HTR-8/SVneo (cell line): ENCODE data around the gene SBK2.
"Not testable (repeated sequence)": the region's sequence is repeated elsewhere in the genome, so short reads cannot be mapped to it uniquely, and the experiment has no call there.

Experiments used
- DNase-seq: peaks from one replicate; pipeline ENCODE4 v3.0.0; 2011; ENCODE audit warnings: low spot score, mixed read lengths; ENCODE audit not compliant: insufficient read length
- FAIRE-seq: peaks from 2 replicates; lab custom pipeline; 2011; peaks lifted over from hg19 to GRCh38; lab: Jason Lieb, UNC

The SBK2 gene, protein sequence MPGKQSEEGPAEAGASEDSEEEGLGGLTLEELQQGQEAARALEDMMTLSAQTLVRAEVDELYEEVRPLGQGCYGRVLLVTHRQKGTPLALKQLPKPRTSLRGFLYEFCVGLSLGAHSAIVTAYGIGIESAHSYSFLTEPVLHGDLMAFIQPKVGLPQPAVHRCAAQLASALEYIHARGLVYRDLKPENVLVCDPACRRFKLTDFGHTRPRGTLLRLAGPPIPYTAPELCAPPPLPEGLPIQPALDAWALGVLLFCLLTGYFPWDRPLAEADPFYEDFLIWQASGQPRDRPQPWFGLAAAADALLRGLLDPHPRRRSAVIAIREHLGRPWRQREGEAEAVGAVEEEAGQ

DNA sequence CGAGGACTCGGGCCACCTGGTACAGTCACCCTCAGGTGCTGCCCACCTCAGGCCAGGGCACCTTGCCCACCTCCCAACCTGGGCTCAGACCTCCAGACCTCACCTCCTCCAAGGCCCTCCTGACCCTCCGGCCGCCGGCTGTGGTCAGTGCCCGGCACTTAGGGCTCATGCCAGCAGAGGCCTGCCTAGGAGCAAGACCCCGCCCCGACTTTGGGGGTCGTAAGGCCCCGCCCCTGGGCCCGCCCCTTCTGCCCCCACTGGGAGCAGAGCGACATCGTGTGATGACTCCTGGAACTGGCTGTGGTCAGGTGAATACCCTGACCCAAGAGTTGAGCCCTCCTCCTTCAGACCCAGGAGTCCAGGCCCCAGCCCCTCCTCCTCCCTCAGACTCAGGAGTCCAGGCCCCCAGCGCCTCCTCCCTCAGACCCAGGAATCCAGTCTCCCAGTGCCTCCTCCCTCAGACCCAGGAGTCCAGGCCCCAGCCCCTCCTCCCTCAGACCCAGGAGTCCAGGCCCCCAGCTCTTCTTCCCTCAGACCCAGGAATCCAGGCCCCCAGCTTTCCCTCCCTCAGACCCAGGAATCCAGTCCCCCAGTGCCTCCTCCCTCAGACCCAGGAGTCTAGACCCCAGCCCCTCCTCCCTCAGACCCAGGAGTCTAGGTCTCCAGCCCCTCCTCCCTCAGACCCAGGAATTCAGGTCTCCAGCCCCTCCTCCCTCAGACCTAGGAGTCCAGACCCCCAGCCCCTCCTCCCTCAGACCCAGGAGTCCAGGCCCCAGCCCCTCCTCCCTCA, at the start of gene SBK2:
Gene SBK2 (minus strand): TSS at position 183 of the 790 bp plus-strand sequence. CDS start 839 bp downstream, outside the sequence.
- DNase-seq (no peak), FAIRE-seq (no peak)

DNA sequence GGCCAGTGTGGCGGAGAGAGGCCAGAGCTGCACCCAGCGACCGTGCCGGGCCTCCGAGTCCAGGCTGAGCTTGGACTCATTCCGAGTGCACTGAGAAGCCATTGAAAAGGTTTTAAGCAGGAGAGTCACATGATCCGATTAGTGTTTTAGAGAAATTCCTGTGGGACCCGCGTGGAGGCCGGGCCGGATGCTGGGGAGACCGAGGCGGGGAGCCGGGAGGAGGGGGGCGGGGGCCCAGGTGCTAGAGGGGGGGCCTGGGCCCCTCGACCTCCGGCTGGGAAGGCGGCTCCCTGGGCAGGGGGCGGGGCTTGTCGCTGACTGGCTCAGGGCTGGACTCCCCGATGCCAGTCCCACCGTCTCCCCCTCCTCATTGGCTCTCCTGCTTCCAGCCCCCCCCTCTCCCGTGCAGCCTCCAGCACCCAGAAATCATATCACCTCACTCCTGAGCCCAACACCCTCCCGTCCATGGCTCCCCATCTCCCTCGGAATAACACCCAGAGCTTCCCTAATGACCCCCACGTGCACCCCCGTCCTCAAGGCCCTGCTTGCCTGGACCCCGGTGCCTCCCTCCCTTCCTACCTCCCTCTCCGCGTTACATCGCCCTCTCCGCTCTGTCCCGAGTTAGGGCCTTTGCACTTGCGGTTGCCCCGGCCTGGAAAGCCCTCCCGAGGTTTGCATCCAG, 48.9 kb upstream of the SBK2 start:
- FAIRE-seq (peak; percentile 38), DNase-seq (peak; percentile 83)

DNA sequence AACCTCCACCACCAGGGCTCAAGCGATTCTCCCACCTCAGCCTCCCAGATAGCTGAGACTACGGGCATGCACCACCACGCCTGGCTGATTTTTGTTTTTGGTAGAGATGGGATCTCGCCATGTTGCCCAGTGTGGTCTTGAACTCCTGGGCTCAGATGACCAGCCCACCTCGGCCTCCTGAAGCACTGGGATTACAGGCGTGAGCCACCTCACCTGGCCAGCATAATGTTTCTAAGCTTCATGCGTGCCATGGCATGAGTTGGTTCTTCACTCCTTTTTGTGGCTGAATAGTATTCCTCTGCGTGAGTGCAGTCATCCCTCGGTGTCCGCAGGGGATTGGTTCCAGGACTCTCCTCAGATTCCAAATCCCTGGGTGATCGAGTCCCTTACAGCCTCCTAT, 47.9 kb upstream of the SBK2 start:
- DNase-seq (no peak), FAIRE-seq (no peak)

DNA sequence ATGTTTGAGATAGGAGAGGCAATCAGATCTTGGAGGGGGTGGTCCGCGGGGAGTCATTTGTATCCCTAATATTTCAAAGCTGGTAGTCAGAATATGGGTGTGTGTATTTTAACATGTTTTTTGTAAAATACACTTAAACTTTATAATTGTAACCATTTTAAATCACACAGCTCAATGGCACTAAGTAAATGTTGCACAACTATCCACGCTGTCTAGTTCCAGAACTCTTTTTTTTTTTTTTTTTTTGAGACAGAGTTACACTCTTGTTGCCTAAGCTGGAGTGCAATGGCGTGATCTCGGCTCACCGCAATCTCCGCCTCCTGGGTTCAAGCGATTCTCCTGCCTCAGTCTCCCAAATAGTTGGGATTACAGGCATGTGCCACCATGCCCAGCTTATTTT, 47.0 kb upstream of the SBK2 start:
- FAIRE-seq, DNase-seq: not testable (repeated sequence)

DNA sequence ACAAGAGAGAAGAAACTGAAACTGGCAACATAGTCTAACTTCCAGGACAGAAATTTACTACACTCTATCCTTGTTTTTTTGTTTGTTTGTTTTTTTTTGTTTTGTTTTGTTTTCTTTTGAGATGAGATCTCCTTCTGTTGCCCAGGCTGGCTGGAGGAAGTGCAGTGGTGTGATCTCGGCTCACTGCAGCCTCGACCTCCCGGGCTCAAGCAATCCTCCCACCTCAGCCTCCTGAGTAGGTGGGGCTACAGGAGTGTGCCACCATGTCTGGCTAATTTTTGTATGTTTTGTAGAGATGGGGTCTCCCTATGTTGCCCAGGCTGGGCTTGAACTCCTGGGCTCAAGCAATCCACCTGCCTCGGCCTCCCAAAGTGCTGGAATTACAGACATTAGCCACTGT, 45.4 kb upstream of the SBK2 start:
- FAIRE-seq, DNase-seq: not testable (repeated sequence)

DNA sequence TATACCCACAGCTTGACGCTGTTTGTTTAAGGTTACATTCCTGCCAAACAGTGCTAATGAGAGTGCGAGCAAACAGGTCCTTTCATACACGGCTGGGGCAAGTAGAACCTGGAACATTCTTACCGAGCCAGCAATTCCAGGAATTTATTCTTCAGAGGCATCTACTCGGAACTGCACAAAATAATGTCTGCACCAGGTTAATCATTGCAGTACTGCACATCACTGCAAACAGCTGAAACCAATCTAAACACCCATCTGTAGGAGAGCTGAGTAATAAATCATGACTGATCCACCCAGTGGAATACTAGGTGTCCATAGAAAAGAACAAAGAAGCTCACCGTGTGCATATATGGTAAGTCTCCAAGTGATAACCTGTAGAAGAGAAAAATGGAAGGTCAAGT, 44.9 kb upstream of the SBK2 start:
- FAIRE-seq = no peak
- DNase-seq = no peak

DNA sequence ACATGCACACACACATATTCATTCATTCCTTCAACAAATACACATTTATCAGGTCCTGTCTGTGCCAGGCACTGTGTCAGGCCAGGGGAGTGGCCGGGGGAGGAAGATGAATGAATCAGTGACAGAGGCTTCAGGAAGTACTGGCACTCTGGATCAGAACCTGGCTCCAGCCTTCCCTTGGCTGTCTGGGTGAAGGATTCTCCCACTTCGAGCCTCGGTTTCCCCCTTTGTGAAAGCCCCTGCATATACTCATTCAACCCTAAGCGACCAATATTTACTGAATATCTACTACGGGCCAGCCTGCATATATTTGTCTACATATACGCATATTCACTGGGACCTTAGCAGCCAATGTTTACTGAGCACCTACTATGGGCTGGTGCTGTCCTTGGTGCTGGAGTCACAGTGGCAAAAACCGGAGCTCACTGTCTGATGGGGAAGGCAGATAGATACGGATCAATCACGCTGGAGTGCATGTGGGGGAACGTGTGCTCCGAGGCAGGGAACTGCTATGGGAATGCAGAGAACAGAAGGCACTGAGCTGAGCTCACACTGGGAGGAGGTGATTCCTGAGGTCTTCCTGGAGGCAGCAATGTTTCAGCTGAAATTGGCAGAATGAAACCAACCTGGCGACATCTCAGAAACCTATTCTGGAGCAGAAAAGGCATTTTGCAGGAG, 44.4 kb upstream of the SBK2 start:
- FAIRE-seq (no peak), DNase-seq (no peak)

DNA sequence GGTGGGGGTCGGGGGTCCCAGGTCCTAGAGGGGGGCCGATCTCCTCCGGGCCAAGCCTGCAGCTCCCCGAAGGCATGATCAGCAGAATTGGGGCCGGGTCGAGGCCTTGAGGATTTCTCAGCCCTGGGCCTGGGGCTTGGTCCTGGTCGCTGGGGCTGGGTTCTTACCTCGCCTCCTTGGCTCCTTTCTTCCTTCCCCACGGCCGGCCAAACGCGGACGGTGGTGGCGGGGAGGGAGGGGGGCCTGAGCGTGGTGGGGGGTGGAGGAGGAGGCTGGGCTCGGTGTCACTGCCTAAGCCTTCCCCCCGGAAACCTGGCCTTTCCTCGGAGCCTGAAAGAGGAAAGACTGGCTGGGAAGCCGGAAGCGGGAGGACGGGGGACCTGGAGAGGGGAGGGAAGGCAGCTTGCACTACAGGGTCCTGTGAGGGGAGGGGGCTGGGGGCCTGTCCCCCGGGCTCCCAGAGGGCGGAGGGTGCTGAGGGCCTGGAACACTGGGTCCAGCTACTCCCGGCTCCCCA, 43.8 kb upstream of the SBK2 start, which contains the start of gene ZNF579:
Gene ZNF579 (minus strand): TSS at position 221 of the 517 bp plus-strand sequence. CDS start 1,209 bp downstream, outside the sequence.
- FAIRE-seq (peak; percentile 26), DNase-seq (peak; percentile 81)

DNA sequence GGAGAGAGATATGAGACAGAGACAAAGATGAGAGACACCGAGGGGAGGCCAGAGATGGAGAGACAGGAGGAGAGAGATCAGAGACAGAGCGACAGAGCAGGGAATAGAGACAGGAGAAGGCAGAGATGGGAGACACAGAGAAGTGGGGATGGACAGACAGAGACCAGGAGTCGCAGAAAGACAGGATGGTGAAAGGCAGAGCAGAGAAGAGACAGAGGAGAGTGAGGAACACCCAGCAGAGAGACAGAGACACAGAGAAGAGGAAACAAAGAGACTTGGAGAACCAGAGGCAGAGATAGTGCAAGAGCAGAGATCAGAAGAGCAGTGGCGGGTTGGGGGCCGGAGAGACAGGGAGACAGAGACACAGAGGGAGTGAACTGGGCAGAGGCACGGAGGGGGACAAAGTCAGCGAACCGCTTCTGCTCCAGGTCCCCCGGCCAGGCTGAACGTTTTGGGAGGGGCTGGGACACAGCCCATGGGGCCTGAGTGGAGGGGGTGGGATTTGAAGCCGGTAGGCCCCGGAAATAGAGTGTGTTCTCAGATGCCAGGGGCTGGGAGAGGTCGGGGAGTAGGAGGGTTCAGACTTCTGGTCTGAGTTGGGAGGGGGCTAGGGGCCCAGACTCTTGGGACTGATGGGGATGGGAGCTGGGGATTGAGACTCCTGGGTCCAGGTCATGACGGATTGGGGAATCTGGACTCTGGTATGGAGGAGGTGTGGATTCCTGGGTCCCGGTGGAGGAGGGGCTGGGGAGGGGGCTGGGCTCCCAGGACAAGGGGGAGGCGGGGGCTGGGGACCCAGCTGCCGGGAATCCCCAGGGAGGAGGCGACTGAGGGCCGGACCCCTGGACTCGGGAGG, 43.1 kb upstream of the SBK2 start:
- peak; percentile 20 for DNase-seq
- no peak for FAIRE-seq

DNA sequence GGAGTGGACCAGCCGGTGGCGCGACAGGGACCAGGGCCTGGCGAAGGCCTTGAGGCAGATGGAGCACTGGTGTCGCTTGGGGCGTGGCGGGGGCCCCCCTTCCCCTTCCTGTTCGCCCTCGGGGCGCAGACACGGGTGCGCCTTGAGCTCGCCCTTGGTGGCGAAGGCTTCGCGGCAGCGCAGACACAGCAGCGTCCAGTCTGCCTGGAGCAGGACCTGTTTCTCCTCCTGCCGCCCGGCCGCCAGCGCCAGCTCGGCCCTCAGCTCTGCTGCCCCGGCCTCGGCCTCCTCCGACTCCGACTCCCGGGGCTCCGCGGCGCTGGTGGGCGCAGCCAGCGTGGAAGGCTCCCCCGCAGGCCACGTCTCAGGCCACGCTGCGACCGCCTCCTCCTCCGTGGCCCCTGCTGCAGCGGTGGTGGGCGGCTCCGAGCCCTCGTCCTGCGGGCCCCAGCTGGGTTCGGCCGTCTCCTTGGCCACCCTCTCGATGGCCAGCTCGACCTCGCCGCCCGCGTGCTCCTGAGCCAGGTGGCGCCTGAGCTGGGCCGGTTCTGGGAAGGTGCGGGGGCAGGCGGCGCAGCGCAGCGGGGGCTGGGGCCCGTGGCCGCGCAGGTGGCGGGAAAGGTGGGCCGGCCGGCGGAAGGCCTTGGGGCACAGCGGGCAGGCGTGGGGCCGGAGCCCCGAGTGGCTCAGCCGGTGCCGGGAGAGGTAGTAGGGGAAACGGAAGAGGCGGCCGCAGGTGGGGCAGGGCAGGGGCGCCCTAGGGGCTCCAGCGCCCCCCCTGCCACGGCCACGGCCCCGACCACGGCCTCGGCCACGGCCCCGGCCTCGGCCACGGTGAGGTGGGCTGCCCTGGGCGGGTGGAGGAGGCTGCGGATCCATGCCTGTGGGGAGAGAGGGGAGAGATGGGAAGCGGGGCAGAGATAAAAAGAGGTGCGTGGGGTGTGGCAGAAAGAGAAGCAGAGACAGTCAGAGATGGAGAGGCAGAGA, 42.1 kb upstream of the SBK2 start:
- no peak for FAIRE-seq

DNA sequence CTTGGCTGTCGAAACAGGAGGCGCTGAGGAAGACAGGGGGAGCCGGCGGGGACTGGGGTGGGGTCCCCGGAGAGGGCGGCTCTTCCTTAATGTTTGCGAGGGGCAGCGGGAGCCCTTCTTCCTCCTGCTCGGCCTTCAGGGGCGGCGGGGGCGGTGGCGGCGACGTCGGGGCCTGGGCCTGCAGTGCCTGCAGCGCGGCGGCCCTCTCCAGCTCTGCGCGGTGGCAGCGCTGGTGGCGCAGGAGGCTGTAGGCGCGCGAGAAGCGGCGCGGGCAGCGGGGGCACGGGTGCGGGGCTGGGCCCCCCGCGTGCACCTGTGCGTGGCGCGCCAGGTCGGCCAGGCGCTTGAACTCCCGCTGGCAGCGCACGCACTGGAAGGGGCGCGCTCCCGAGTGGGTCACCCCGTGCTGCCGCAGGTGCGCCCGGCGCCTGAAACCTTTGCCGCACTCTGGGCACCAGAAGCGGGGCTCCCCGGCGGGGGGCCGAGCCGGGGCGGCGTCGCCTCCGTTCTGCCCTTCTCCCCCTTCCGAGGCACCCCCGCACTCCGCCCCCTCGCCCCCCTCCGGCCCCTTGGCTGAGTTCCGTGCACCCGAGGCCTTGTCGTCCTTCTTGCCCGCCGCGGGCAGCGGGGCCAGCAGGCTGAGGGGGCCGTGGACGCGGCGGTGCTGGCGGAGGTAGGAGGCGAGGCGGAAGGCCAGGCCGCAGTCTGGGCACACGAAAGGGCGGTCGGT, 41.3 kb upstream of the SBK2 start:
- FAIRE-seq = no peak

More for the DNA sequence above, 42.1 kb upstream of the SBK2 start:
- no peak for DNase-seq

DNA sequence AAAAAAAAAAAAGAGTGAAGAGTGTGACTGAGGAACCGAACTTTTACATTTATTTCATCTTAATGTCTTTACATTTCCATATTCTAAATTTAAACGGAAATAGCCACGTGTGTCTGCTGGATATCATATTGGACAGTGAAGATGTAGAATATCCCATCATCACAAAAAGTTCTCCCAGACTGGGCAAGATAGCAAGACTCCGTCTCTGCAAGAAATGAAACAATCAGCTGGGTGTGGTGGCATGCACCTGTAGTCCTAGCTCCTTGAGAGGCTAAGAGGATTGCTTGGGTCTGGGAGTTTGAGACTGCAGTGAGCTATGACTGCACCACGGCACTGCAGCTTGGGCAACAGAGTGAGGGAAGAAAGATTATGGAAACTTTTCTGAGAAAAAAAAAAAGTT, 39.8 kb upstream of the SBK2 start:
- FAIRE-seq (no peak), DNase-seq (no peak)

More for the DNA sequence above, 41.3 kb upstream of the SBK2 start:
- no peak for DNase-seq

DNA sequence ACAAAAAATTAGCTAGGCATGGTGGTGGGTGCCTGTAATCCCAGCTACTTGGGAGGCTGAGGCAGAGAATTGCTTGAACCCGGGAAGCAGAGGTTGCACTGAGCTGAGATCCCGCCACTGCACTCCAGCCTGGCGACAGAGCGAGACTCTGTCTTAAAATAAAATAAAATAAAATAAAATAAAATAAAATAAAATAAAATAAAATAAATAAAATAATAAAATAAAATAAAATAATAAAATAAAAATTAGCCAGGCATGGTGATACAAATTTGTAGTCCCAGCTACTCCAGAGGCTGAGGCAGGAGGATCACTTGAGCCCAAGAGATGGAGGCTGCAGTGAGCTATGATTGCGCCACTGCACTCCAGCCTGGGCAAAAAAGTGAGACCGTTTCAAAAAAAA, 37.0 kb upstream of the SBK2 start:
- not testable (repeated sequence) for DNase-seq, FAIRE-seq

DNA sequence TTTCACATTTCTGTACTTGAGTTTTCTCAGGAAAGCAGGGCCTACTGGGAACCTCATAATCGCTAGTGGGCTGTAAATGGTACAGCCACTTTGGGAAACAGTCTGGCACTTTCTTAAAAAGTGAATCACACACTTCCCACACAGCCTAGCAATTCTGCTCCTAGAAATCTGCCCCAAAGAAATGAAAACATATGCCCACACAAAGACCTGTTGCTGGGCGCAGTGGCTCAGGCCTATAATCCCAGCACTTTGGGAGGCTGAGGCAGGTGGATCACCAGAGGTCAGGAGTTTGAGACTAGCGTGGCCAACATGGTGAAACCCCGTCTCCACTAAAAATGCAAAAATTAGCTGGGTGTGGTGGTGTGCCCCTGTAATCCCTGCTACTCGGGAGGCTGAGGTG, 32.5 kb upstream of the SBK2 start:
- FAIRE-seq, DNase-seq: not testable (repeated sequence)

DNA sequence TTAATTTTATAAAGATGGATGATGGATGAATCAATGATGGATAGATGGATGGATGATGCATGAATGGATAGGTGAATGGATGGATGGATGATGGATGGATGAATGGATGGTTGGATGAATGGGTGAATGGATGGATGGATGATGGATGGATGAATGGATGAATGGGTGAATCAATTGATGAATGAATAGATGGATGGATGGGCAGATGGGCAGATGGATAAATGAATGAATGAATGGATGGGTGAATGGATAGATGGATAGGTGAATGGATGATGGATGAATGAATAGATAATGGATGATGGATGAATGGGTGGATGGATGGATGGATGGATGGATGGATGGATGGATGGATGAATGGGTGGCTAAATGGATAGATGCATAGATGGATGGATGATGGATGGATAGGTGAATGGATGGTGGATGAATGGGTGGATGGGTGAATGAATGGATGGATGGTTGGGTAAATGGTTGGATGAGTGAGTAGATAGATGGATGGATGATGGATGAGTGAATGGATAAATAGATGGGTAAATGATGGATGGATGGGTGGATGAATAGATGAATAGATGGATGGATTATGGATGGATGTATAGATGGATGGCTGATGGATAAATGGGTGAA, 30.9 kb upstream of the SBK2 start:
- FAIRE-seq (peak; percentile 33), DNase-seq (no peak)

DNA sequence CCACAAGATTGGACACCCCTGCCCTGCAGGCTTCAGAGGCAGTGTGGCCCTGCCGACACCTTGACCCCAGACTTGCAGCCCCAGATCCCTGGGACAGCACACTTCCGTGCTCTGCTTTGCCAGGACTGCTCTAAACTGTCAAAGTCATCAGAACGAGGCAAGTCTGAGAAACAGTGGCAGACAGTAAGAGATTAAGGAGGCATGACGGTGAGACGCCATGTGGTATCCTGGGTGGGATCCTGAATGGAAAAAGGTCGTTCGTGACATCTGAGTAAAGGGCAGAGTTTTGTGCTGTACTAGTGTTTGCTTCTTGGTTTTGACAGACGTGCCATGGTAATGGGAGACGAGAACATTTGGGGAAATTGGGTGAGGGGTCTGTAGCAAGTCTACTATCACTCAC, 29.9 kb upstream of the SBK2 start:
- FAIRE-seq = peak; percentile 48

DNA sequence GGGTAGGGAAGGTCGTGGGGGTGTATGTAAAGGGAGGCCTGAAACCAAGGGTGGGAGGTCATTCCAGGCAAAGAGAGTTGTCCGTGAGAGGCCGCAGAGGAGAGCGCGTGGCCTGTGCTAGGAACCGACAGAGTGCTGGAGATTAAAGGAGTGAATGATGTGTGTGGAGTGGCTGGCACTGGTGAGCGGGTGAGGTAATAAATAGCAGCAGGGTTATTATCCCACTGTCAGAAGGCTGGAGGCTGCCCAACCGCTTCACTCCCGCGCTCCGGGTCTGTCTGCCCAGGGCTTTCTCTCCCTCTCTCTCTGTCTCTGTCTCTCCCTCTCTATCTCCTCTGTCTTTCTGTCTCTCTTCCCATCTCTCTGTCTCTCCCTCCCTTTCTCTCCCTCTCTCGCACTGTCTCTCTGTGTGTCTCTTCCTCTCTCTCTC, 26.3 kb upstream of the SBK2 start:
- no peak for FAIRE-seq
- no peak for DNase-seq

More for the DNA sequence above, 29.9 kb upstream of the SBK2 start:
- no peak for DNase-seq
